ENCODE results near the gene APPBP2. TPM values are rescaled to one million over a fixed set of nuclear protein-coding genes. Genes with fewer than 3 reads are reported as not detected.
"Not testable (repeated sequence)": the region's sequence is repeated elsewhere in the genome, so short reads cannot be mapped to it uniquely, and the experiment has no call there.

APPBP2 gene
- total RNA-seq, 1 experiment from 2014 or later = 25.8 TPM

- intact Hi-C loops (cut with micrococcal nuclease; ENCODE audit: unreplicated experiment) (no loop called here), in situ Hi-C loops (cut with HindIII; ENCODE audit: low pct_unique_long_range_greater_than_20kb, low sequenced_read_pairs) (no loop called here)
- DNase-seq (ENCODE audit: low read depth, low spot score) = peak; percentile 52
- no TSS peak for BruUV-seq (replicated peaks)
- peak; percentile 81; the same call in 1 of the 2 replicates for ATAC-seq
- Histone ChIP-seq H3K4me3 (ENCODE audit: low read depth in 2 of 2, low read length in 2 of 2) (no peak overlapping the region), H3K9me3 (ENCODE audit: control insufficient read depth, insufficient read depth, low read depth, low read length) (no peaks in the 10 kb centered on the region), H3K4me1 (ENCODE audit: control insufficient read depth, insufficient read depth, low read length) (no peaks in the 10 kb centered on the region), H3K27ac (ENCODE audit: low read length) (no peak overlapping the region), H3K27me3 (ENCODE audit: control insufficient read depth, insufficient read depth, low read length) (no peaks in the 10 kb centered on the region), H3K36me3 (ENCODE audit: control insufficient read depth, insufficient read depth, low read length) (no peaks in the 10 kb centered on the region)
- ChIA-PET POLR2A (no interaction called here), CTCF (no interaction called here)
- TF ChIP-seq SIN3A (IDR thresholded peaks at IDR 0.05; ENCODE audit: borderline replicate concordance, insufficient read depth, low read depth, low read length) = no peak
- TF ChIP-seq POLR2AphosphoS5 (IDR thresholded peaks at IDR 0.05; ENCODE audit: low read depth, low read length) = no peak
- TF ChIP-seq CTCF (IDR thresholded peaks at IDR 0.05) = peak; percentile 85
- no peak for TF ChIP-seq TCF7L2 (IDR thresholded peaks at IDR 0.05; ENCODE audit: low read depth, low read length)
Measured at GRCh38 chr17:60435244-60436167, 90.5 kb downstream of the APPBP2 start.

- BruUV-seq (replicated peaks); H3K9me3 ChIP-seq (ENCODE audit: control insufficient read depth, insufficient read depth, low read depth, low read length); H3K4me3 ChIP-seq (ENCODE audit: low read depth in 2 of 2, low read length in 2 of 2); CTCF ChIA-PET; H3K27me3 ChIP-seq (ENCODE audit: control insufficient read depth, insufficient read depth, low read length); H3K36me3 ChIP-seq (ENCODE audit: control insufficient read depth, insufficient read depth, low read length); POLR2A ChIA-PET; ATAC-seq; DNase-seq (ENCODE audit: low read depth, low spot score); intact Hi-C loops (cut with micrococcal nuclease; ENCODE audit: unreplicated experiment); in situ Hi-C loops (cut with HindIII; ENCODE audit: low pct_unique_long_range_greater_than_20kb, low sequenced_read_pairs); H3K4me1 ChIP-seq (ENCODE audit: control insufficient read depth, insufficient read depth, low read length); H3K27ac ChIP-seq (ENCODE audit: low read length): not testable (repeated sequence)
Measured at GRCh38 chr17:60433021-60433997, 92.7 kb downstream of the APPBP2 start.

GRCh38 chr17:60430561-60430960 lies 95.5 kb downstream of the APPBP2 start:
- DNase-seq (ENCODE audit: low read depth, low spot score); intact Hi-C loops (cut with micrococcal nuclease; ENCODE audit: unreplicated experiment); H3K9me3 ChIP-seq (ENCODE audit: control insufficient read depth, insufficient read depth, low read depth, low read length); CTCF ChIA-PET; ATAC-seq; POLR2A ChIA-PET; BruUV-seq (replicated peaks); in situ Hi-C loops (cut with HindIII; ENCODE audit: low pct_unique_long_range_greater_than_20kb, low sequenced_read_pairs); H3K4me1 ChIP-seq (ENCODE audit: control insufficient read depth, insufficient read depth, low read length); H3K4me3 ChIP-seq (ENCODE audit: low read depth in 2 of 2, low read length in 2 of 2); H3K27ac ChIP-seq (ENCODE audit: low read length); H3K27me3 ChIP-seq (ENCODE audit: control insufficient read depth, insufficient read depth, low read length); H3K36me3 ChIP-seq (ENCODE audit: control insufficient read depth, insufficient read depth, low read length): not testable (repeated sequence)

- H3K27ac ChIP-seq (ENCODE audit: low read length); H3K4me1 ChIP-seq (ENCODE audit: control insufficient read depth, insufficient read depth, low read length); H3K36me3 ChIP-seq (ENCODE audit: control insufficient read depth, insufficient read depth, low read length); H3K4me3 ChIP-seq (ENCODE audit: low read depth in 2 of 2, low read length in 2 of 2); BruUV-seq (replicated peaks); H3K9me3 ChIP-seq (ENCODE audit: control insufficient read depth, insufficient read depth, low read depth, low read length); ATAC-seq; POLR2A ChIA-PET; in situ Hi-C loops (cut with HindIII; ENCODE audit: low pct_unique_long_range_greater_than_20kb, low sequenced_read_pairs); H3K27me3 ChIP-seq (ENCODE audit: control insufficient read depth, insufficient read depth, low read length); DNase-seq (ENCODE audit: low read depth, low spot score): not testable (repeated sequence)
- intact Hi-C loops (cut with micrococcal nuclease; ENCODE audit: unreplicated experiment) = loop anchor here (10.0 kb wide), 1 partner anchor 324 kb away; no protein-coding TSS in a partner anchor
- CTCF ChIA-PET = interaction anchor here (0.6 kb wide), 1 partner anchor 10 kb away, joined by 3 read pairs; no protein-coding TSS in a partner anchor
Measured at GRCh38 chr17:60428491-60428890, 97.6 kb downstream of the APPBP2 start.
